ENCODE results near the gene VSTM5.
"Not testable (repeated sequence)": the region's sequence is repeated elsewhere in the genome, so short reads cannot be mapped to it uniquely, and the experiment has no call there.

Gene VSTM5, protein sequence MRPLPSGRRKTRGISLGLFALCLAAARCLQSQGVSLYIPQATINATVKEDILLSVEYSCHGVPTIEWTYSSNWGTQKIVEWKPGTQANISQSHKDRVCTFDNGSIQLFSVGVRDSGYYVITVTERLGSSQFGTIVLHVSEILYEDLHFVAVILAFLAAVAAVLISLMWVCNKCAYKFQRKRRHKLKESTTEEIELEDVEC

DNA sequence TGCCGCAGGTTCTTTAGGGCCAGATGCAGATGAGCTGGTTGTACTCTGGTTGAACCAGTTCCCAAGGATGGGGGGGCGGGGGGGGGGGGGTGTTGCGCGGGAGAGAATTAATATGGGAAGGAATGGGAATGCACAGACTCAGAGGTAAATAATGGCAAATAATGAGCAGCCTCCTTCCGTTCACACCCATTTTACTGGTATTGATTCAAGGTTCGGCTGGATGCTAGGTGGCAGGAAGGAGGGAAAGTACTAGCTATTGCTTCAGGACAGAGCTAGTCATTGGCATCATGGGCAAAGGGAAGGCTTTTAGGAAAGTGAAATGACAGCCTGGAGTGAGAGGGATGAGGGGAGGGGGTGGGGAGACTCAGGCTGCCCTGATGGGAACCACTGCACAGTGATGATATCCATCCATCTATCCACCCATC, at the start of gene VSTM5:
TSS of gene VSTM5 (minus strand) at position 25 of the 425 bp plus-strand sequence. CDS start 116 bp downstream, outside the sequence.
- no peak for DNase-seq

DNA sequence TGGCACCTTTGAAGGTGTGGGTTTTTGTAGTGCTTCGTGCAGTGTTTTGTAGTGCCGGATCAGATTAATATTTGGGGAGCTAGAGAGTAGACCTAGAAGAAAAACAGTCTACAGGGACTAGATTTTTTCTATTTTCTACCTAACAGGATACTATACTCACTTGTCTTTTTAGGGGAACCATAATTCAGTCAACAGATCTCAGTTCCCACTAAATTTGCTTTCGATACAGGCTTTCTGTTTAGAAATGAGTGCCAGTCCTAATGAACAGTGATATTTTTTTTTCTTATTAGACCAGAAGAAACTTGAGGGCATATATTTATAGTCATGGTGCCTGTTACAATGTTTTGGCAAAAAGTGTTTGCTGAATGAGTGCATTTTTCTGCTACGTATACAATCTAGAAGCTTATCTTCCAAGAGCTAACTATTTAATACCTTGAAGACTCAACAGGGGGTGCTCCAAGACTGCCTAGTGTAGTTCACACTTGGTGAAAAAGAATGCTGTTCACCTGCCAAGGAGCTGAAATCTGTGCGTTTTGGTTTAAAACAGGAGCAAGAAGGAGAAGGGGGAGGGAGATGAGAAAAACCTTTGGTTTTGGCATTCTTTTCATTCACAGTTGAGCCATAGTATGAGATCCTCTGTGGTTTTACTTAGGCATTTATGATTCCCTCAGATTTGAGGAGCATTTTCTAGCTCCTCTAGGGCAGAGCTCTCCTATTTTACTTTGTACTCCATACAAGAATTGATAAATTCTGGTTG, 44.9 kb upstream of the VSTM5 start:
- DNase-seq = peak in 1 of 2 donors; percentile 4

DNA sequence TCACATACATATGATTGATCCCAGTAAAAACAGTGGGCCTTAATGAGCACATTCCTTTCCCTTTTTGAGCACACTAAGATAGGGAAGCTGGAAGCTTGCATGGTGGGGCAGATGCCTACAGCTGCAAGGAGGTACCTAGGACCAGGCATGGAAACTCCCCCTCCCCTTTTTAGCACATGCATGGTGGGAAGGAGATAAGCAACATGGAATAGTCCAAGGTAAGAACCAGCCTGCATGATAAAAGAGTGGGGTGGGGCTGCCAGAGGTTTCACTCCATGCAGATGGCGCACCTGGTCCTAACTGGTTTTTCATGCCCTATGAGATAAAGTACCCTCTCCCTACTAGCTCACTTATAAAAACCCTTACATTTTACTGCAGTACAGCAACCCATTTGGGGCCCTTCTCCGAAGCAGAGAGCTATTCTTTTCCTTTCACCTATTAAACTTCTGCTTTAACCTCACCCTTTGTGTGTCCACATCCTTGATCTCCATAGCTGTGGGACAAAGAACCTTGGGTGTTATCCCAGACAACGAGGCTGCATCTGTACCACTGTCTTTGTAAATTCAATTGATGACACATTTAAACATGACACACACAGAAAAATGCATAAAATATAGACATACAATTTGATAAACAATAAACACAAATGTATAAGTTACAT, 40.1 kb upstream of the VSTM5 start:
- no peak for DNase-seq

DNA sequence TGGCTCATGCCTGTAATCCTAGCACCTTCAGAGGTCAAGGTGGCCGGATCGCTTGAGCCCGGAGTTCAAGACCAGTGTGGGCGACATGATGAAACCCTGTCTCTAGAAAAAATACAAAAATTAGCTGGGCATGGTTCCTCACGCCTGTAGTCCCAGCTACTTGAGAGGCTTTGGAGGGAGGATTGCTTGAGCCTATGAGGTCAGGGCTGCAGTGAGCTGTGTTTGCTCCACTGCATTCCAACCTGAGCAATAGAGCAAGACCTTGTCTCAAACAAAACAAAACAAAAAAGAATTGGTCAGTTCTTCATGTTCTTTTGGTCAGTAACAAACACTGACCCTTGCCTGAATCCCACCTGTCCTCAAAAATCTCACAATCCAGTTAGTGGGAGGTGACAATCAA, 36.7 kb upstream of the VSTM5 start:
- no peak for DNase-seq

DNA sequence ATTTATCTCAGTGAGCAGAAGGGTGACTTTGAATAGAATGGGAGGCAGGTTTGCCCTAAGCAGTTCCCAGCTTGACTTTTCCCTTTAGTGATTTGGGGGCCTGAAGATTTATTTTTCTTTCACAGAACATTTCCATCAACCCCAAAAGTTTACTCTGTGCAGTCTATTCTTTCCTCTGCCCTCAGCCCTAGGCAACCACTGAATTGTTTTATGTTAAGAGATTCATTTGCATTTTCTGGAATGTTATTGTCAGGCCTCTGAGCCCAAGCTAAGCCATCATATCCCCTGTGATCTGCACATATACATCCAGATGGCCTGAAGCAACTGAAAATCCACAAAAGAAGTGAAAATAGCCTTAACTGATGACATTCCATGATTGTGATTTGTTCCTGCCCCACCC, 28.7 kb upstream of the VSTM5 start:
- not testable (repeated sequence) for DNase-seq

DNA sequence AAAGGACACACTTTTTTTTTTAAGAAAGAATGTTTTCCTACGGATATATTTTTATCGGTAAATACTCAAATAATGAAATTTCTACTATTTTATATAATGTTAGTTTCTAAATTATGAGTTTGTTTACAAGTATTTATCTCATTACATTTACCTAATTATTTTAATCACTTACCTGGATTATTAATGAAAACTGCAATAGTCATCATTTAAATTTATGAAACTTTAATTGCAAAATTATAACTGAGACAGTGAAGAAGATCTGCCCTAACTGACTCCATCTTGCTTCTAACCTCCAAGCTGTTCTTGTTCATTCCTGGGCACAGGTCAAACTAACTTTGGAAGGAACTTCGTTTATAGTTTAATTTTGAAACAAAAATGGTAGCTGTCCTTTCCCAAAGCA, 25.2 kb upstream of the VSTM5 start:
- DNase-seq = no peak

DNA sequence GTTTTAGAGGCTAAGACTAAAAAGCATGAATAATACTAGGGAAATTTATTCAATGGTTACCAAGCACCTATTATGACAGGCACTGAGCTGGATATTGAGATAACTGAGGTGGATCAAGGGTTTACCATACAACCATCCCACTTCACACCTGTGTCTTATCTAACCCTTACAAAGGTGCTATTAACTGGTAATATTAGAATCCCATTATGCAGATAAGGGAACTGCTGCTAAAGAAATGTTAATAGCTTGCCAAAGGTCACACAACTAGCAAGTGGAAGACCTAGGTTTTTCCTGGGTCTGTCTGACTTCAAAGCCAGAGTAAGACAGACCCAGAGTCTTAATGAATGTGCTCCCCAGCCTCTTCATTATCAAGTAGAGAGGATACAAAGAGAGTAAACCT, 21.1 kb upstream of the VSTM5 start:
- DNase-seq = no peak

DNA sequence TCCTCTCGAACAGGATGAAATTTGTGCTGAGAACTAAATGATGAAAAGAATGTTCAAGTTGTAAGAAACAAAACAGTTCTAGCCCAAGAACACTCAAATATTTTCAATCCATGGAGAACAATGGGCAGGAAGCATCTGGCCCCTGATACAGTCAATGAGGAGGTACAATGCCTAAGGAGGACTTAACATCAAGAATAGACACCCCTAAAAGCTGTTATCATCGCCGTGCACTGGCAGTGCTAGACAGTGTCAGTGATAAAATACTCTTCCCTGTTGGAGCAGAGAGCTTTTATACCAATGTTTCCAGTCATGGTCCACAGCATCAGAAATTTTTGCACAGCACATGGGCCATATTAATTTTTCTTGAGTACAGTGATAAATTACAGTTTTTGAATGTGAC, 20.2 kb upstream of the VSTM5 start:
- DNase-seq = no peak

DNA sequence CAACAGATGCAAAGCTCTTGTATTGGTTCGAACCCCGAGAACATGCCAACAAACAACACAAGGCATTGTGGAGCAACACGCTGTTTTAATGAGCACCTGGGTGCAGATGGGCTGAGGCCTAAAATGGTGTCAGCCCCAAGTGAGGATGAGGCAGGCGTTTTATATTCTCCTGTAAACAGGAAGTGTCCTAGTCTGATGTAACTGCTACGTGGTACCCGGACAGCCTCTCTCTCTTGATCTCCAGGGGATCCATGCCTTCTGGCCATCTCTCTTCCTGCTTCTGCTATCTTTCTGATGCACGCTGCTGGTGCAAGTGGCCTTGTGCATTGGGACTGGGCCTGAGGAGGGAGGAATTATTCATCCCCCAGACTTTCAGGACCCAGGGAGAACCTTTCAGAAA, 19.4 kb upstream of the VSTM5 start:
- no peak for DNase-seq

DNA sequence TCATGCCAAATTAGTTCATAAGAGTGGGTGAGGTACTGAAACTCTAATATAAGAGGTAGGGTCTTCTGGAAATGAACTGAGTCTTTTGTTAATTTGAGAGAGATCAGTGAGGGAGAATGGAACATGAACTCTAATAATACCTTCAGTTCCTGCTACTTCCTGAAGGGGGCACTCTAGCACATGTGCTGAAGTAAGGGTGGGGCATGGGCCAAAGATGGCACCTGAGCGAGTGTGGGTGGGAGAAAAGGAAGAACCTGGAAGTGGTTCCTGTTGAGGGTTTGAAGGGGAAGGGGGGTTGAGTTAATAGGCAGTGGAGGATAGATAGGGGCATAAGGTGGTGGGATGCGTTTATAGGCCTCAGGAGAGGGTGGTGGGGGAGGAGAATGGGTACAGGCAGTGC, 18.0 kb upstream of the VSTM5 start:
- DNase-seq = not testable (repeated sequence)

DNA sequence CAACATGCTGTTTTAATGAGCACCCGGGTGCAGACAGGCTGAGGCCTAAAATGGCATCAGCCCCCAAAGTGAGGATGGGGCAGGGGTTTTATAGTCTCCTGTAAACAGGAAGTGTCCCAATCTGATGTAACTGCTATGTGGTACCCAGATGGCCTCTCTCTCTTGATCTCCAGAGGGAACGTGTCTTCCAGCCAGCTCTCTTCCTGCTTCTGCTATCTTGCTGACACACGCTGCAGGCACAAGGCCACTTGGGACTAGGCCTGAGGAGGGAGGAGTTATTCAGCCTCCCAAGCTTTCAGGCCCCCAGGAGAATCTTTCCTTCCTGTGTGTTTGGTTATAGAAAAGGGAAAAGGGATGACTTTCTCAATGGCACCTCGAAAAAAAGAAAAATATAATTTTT, 11.4 kb upstream of the VSTM5 start:
- DNase-seq = no peak

DNA sequence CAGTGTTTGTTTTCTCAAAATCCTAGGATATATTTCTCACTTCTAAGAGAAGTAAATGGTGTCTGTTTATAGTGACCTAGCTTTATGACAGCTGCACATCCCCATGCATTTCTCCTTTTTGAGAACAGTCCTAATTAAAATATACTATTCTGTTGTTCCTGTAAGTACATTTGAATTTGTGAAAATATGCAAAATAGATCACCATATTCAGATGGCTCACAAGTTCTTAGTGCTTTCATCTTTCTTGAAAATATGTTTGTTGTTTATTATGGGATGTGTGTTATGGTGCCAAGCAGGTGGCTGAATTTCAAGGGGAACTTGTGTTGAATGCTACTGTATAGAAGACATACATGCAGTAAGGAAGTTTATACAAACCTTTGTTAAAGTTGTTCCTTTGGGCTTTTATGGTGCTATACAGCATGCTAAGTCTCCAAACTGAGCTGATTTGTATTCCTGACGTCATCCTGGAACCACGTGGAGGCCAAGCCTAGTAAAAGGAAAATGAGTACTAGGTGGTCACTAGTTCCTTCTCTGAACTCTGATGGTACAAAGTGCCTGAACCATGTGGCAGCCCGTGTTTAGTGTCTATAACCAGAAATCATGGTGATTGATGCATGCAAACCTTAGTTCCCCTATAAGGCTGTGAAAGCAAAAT, 7.8 kb upstream of the VSTM5 start:
- no peak for DNase-seq

DNA sequence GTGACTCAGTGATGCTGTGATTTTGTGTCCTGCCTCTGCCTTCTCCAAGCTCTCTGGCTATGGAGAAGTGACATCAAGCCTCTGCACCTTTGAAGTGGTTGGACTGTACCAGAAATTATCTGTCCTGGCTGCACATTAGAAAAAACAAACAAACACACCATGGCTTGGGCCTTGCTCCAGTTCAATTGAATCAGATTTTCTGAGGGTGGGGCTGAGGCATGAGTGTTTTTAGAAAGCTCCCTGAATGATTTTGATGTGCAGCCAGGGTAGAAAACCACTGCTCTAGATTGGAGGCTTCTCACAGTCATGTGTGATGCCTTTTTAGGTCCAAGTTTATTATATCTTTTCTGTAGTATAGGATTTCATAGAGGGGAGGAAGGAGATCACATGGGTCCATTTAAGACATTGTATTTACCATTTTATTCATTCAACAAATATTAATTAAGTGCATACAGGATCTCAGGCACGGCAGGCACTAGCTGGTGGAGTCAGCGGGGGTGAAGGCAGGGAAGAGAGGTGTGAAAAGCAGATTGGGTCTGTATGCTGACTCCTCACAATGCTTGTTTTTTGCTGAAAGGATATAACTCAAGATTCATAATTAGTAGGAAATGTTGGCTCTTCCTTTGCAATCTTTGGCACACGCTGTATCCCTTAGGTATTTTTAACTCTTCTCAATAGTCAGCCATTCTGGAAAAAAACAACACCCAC, 7.1 kb upstream of the VSTM5 start:
- no peak for DNase-seq

DNA sequence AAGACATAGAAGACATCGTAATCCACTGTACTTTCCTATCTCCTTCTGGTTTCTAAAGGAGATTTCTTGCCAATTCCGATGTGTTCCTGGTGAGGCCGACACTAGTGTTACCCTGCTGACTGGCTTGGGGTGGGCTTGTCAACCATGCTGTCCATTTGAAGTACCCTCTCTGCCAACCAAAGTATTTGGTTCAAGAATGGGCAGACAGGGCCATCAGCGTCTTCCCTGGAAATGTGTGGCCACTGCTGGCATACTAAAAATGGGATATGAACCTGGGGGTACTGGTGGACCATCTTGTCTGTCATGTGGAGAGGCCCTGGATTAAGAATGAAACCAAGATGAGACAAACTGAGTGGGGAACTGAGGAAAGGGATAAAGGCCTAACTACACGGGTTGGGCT, 1.8 kb upstream of the VSTM5 start:
- DNase-seq = no peak

DNA sequence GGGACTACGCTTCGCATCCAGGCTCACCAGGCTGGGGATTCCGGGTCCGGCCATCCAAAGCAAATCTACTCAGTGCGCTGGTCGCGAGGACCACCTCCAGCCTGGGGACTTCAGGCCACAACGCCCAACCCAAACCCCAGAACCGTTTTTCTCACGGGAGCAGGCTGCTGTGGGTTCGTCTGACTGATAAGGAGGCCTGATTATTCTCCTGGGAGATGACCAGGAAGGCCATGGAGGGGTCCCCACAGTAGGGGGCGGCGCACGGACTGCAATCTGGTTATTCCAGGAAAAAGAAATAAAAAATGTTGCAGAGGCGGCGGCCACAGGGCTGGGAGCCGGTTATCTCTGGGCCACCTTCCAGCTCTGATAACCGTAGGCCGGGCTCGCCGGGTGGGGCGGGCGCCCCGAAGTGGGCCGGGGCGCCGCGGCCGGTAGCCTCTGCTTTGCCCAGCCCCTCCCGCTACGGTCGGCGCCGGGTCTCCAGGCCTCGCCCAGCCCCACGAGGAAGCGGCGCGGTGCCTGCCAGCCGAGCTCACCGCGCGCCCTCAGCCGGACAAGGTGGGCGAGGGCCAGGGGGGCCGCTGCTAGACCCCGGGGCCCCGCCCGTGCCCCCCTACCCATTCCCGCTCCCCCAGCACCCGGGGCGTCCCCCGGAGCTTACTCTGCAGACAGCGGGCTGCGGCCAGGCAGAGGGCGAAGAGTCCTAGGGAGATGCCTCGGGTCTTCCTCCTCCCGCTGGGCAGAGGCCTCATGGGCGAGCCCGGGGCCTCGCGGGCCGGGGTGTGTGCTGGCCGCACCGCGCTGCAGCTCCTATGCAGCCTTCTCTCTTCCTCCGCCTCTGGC, 446 bp downstream of the VSTM5 start:
- DNase-seq = no peak

DNA sequence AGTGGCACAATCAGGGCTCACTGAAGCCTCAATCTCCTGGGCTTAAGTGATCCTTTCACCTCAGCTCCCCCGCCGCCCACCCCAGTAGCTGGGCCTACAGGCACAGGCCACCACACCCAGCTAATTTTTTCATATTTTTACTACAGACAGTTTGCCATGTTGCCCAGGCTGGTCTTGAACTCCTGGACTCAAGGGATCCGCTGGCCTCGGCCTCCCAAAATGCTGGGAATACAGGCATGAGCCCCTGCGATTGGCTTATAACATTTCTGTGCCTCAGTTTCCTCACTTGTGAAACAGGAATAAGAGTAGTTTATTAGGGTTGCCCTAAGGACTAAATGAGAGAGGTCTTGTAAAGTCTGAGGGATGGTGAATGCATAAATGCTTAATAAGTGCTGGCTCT, 1.2 kb downstream of the VSTM5 start:
- DNase-seq = no peak

DNA sequence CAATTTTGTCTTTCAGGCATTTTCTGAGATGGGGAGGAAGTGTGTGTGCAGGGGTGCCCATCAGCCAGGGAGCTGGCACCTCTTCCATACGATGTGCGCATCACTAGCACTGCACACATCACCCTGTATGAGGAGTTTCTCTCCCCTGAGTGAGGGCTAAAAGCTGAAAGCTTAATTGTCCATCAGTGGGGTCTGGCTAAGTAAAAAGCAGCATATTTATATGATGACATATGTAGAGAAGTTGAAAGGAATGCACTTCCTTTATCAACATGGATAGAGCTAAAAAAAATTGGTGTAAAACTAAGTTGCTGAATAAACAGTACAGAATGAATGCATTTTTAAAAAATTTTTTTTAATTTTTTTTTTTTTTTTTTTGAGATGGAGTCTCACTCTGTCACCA, 4.0 kb downstream of the VSTM5 start:
- DNase-seq = no peak

DNA sequence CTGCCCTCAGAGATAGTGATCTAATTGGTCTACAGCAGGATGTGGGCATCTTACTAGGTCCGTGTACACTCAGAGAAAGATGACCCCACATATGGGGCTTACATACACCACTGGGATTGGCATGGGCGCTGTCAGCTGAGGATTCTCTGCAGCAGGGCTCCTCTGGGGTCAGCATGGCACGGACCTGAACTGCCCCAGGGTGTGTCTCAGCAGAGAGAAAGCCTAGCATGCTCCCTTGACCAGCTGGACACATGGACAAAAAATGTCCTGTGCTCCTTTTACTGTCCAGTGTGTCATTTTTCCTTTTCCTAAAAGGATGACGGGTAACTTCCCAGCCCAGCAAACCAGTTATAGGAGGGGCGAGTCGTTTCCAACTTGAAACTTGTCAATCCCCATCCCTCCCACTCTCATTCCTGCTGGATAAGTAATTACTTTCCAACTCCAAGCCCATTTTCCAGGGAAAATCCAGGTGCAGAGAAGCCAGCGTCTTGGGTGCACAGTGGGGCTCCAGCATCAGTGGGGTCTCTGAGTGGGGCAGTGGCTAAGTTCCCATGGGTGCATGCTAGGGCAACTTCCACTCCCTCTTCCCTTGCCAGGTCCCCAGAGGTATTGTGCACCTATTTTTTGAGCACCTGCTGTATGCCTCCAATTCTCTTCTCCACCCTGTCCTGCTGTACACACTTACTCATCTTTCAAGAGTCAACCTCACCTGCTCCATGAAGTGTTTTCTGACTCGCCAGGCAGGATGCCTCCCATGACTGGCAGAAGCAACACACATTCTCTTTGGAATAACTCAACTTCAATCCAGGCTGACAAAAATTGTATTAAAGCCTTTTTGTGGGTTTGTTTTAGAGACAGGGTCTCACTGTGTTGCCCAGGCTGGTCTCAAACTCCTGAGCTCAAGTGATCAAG, 5.0 kb downstream of the VSTM5 start:
- DNase-seq = no peak

DNA sequence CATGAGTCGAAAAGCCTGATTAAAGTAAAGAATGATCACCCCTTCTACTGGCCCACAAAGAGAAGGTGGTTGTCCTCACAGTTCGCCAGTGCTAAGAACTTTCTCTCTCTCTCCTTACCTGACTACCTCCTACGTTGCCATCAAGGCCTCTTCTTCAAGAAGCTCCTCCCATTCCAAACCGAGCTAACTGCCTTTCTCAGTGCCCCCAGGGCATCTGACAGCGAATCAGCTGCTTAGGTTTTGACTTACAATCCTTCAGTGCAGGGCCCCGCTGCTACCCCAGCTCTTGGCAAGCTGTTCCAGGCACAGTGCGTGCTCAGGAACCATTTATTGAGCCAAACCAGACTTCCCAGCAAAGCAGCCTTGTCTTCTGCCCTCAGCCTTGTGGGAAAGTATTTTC, 5.8 kb downstream of the VSTM5 start:
- no peak for DNase-seq

DNA sequence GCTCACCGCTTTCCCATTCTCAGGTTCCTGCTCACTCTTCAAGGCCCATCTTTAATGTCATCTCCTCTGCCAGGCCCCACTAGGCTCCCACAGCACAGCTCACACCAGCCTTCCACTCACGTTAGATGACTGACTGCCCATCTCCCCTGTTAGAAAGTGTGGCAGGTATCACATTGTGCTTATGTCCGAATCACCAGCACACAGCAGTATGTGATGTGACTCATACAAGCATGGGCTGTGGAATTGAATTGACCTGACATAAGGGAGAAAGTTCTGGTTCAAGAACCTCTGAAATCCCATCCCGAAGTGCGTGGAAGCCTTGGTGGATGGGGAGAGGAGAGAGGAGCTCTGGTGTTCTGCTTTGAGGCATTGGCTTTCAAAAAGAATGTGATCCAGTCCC, 6.5 kb downstream of the VSTM5 start:
- DNase-seq = no peak

DNA sequence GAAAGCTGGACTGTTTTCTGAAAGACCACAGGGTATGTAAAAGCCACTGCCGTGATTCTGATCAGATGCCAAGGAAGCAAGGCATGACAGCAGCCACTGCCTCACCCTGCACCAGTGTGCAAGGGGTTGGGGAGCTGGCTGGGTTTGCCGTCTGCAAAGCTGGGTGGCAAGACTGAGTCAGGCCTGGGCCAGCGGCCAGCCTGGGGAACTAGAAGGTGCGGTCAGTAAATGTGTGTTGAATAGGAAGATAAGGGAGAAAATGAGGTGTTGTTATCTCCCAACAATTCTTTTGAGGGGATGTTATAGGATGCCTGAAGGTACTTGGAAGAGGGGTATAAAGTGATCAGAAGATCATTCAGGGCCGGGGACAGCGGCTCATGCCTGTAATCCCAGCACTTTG, 8.0 kb downstream of the VSTM5 start:
- DNase-seq = no peak

All from bone marrow (tissue), 2 donors.